ENCODE data around the gene NRL. TPM values are rescaled to one million over a fixed set of nuclear protein-coding genes. Genes with fewer than 3 reads are reported as not detected.
"Not testable (repeated sequence)": the region's sequence is repeated elsewhere in the genome, so short reads cannot be mapped to it uniquely, and the experiment has no call there.

Gene NRL
- total RNA-seq, 4 donors from 2014 or later = 1.8 to 3.3 (median 3.0) TPM

DNA sequence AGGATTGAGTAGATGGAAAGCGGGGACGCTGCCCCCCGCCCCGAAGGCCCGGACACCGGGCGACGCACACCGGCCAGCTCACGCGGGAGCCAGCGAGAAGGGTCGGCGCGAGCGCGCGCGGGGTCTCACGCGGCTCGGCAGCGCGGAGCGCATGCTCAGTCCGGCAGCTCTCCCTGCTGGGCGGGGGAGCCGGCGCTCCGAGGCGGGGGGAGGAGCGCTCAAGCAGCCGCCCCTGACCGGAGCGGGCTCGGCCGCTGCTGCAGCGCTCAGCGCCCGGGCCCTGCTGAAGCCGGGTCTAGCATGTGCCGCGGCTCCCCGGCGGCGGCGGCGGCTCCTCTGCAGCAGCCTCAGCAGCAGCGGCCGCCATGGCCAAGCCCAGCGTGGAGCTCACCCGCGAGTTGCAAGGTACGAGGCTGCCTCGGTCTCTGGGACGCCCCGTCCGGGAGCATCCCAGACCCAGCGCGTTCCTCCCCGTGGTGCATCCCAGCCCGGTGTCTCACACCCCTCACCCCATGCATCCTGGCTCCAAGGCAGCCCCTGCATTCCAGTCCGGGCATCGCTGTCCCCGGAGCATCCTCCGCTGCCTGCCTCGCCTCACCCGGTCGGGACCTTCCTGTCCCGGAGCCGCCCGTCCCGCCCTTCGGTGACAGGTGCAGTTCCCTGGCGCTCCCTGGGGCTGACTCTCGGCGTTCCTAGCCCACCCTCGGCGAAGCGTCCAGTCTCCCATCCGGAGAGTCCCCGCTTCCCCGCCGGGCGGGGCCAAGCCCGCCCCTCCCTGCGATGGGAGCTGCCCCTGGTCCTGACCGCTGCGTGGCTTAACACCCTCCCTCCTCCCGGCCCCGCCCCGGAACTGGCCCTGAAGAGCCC, 62.7 kb downstream of the NRL start, which contains the start of gene CARMIL3:
TSS of gene CARMIL3 (plus strand) at position 221 of the 867 bp plus-strand sequence. CDS start at position 366, 145 bp downstream.
- Histone ChIP-seq H3K4me1 (peaks cover 12 to 22% (median 19%) of the 10 kb centered on the region in 4 donors), H3K27ac (replicated peaks in 1 of 4) (peak within 1 kb of the TSS; percentile 60 to 72 (median 66)), H3K36me3 (no peaks in the 10 kb centered on the region), H3K9me3 (no peaks in the 10 kb centered on the region), H3K27me3 (peaks cover 0 to 12% (median 0%) of the 10 kb centered on the region in 4 donors), H3K4me3 (peak within 1 kb of the TSS; percentile 55 to 73 (median 63))
- intact Hi-C loops (cut with DNase I) = loop anchor here (5.0 kb wide), 1 partner anchor 40 kb away; no protein-coding TSS in a partner anchor
- 0% methylated on average over 19 of the region's 92 CpGs for WGBS
- DNase-seq (ENCODE audit: extremely low spot score) = no peak
- TF ChIP-seq POLR2A (IDR thresholded peaks at IDR 0.05; ENCODE audit: low read depth) = no peak
- TF ChIP-seq, protein P1, sequence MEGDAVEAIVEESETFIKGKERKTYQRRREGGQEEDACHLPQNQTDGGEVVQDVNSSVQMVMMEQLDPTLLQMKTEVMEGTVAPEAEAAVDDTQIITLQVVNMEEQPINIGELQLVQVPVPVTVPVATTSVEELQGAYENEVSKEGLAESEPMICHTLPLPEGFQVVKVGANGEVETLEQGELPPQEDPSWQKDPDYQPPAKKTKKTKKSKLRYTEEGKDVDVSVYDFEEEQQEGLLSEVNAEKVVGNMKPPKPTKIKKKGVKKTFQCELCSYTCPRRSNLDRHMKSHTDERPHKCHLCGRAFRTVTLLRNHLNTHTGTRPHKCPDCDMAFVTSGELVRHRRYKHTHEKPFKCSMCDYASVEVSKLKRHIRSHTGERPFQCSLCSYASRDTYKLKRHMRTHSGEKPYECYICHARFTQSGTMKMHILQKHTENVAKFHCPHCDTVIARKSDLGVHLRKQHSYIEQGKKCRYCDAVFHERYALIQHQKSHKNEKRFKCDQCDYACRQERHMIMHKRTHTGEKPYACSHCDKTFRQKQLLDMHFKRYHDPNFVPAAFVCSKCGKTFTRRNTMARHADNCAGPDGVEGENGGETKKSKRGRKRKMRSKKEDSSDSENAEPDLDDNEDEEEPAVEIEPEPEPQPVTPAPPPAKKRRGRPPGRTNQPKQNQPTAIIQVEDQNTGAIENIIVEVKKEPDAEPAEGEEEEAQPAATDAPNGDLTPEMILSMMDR (IDR thresholded peaks at IDR 0.05) = no peak
- no peak for TF ChIP-seq EP300 (IDR thresholded peaks at IDR 0.05)
- peak; percentile 31 to 50 for TF ChIP-seq POLR2AphosphoS5 (IDR thresholded peaks at IDR 0.05)

DNA sequence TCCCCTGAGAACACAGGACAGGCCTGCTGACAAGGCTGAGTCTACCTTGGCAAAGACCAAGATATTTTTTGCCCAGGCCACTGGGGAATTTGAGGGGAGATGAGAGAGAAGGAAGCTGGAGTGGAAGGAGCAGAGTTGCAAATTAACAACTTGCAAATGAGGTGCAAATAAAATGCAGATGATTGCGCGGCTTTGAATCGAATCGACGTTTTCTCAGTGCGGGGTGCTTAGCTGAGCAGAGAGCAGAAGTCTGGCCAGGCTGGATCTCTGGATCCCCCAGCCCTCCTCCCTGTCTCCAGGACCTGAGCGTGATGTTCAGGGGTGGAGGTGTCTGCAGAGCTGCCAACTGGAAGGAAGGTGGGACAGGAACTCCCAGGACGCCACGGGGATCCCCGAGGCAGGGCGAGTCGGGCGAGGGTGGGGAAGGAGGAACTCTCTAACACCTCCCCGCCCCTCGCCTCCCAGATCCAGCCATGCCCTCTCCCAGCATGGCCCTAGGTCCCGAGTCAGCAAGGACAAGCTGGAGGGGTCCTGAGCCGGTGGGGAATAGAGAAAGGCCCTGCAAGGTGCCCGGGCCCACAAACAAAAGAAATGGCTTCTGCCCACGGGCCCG, 63.5 kb downstream of the NRL start:
- TF ChIP-seq, protein P1 (IDR thresholded peaks at IDR 0.05) = no peak
- TF ChIP-seq EP300 (IDR thresholded peaks at IDR 0.05) (no peak), POLR2AphosphoS5 (IDR thresholded peaks at IDR 0.05) (no peak), POLR2A (IDR thresholded peaks at IDR 0.05; ENCODE audit: low read depth) (no peak)
- peak overlapping the region; percentile 60 to 72 (median 66) for H3K27ac ChIP-seq (replicated peaks in 1 of 4)
- DNase-seq (ENCODE audit: extremely low spot score) = no peak

DNA sequence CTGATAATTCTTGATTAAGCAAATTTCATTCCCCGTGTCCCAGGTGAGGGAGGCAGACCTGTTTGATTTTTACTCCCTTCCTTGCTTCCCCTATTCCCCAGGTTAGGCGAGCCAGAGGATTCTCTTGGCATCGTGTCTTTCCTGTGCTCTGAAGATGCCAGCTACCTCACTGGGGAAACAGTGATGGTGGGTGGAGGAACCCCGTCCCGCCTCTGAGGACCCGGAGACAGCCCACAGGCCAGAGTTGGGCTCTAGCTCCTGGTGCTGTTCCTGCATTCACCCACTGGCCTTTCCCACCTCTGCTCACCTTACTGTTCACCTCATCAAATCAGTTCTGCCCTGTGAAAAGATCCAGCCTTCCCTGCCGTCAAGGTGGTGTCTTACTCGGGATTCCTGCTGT, 64.0 kb downstream of the NRL start:
- intact Hi-C loops (cut with DNase I) = loop anchor here (5.0 kb wide), 1 partner anchor 38 kb away; no protein-coding TSS in a partner anchor
- H3K27me3 ChIP-seq; DNase-seq (ENCODE audit: extremely low spot score); H3K4me3 ChIP-seq; H3K36me3 ChIP-seq; H3K27ac ChIP-seq (replicated peaks in 1 of 4); H3K9me3 ChIP-seq: not testable (repeated sequence)
- H3K4me1 ChIP-seq = peaks cover 12 to 22% (median 19%) of the 10 kb centered on the region in 4 donors
- WGBS = 80% methylated on average over 7 of the region's 8 CpGs

More for the DNA sequence above, 63.5 kb downstream of the NRL start:
- WGBS = 41% methylated on average over 11 of the region's 20 CpGs
- Histone ChIP-seq H3K36me3 (no peaks in the 10 kb centered on the region), H3K27me3 (peaks cover 0 to 10% (median 0%) of the 10 kb centered on the region in 4 donors), H3K9me3 (no peaks in the 10 kb centered on the region), H3K4me1 (peaks cover 12 to 22% (median 19%) of the 10 kb centered on the region in 4 donors), H3K4me3 (peak overlapping the region; percentile 55 to 73 (median 63))
- intact Hi-C loops (cut with DNase I) = loop anchor here (5.0 kb wide), 1 partner anchor 39 kb away; no protein-coding TSS in a partner anchor

DNA sequence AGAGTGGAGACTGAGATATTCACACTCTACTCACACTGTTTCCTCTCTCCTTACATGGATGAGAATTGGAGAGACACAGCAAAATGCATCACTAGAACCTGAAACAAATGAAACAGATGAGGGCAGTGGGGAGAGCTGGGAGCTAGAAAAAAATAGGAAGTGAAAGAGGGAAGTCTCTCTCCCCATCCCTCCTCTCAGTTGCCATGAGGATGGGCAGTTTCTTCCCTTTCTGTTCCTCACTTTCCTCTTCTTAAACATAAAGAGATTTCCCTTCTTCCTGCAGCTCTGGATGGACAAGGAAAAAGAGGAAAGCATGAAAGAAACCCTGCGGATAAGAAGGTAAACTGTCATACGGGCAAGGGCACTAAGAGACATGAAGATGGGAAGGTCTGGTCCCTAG, 65.7 kb downstream of the NRL start:
- H3K4me1 ChIP-seq = peaks cover 12 to 22% (median 19%) of the 10 kb centered on the region in 4 donors
- H3K9me3 ChIP-seq; H3K36me3 ChIP-seq; H3K27me3 ChIP-seq; intact Hi-C loops (cut with DNase I); H3K27ac ChIP-seq (replicated peaks in 1 of 4); DNase-seq (ENCODE audit: extremely low spot score); H3K4me3 ChIP-seq: not testable (repeated sequence)
- 54% methylated on average over 2 of the region's 2 CpGs for WGBS

DNA sequence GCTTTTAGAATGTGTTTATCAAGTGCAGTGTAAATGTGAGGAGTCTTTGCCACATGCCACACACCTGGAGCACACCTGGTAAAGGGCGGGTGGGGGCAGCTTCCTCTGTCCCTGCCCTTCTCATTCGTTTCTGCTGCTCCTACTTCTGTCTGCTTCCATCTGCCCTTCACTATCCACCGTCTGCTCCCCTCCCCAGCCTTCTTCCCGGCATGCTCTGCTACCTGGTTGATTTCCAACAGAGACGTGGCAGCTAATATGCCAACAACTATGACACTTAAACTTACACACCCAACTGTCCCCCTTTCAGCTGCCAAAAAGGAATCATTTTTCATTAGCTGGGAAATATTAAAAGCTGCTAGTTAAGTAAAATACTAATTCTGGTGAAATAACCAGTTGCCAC, 72.0 kb downstream of the NRL start:
- H3K27ac ChIP-seq (replicated peaks in 1 of 4) = no peak overlapping the region
- 38% methylated on average over 5 of the region's 5 CpGs for WGBS
- no peaks in the 10 kb centered on the region for H3K36me3 ChIP-seq
- intact Hi-C loops (cut with DNase I) = no loop called here
- no peak for DNase-seq (ENCODE audit: extremely low spot score)
- no peaks in the 10 kb centered on the region for H3K27me3 ChIP-seq
- H3K9me3 ChIP-seq = no peaks in the 10 kb centered on the region
- TF ChIP-seq EP300 (IDR thresholded peaks at IDR 0.05) (no peak), POLR2AphosphoS5 (IDR thresholded peaks at IDR 0.05) (no peak), POLR2A (IDR thresholded peaks at IDR 0.05; ENCODE audit: low read depth) (no peak)
- TF ChIP-seq, protein P1 (IDR thresholded peaks at IDR 0.05) = no peak
- H3K4me1 ChIP-seq = peaks cover 0 to under 1% (median 0%) of the 10 kb centered on the region in 4 donors
- H3K4me3 ChIP-seq = no peak overlapping the region

All from esophagus muscularis mucosa (tissue), 4 donors.